Mesenchymal stem cell (in vitro differentiated cells and primary cell): ENCODE results near the gene PROSER1.

Experiments
- DNase-seq: peaks from one replicate; pipeline ENCODE4 v3.0.0-alpha.2; 2013
- H2AFZ ChIP-seq: one replicate; pipeline ENCODE4 v1.6.1; 2013; ENCODE audit warnings: low read depth, mild to moderate bottlenecking, control low read depth, inconsistent platforms, low read length, moderate library complexity
- H2AK5ac ChIP-seq: 2 replicates; pipeline ENCODE4 v1.6.1; 2013; ENCODE audit warnings: low read length, moderate library complexity, mild to moderate bottlenecking, inconsistent platforms; ENCODE audit not compliant: severe bottlenecking
- H2BK120ac ChIP-seq: one replicate; pipeline ENCODE4 v1.6.1; 2013; ENCODE audit warnings: low read depth, mild to moderate bottlenecking, inconsistent platforms, low read length, moderate library complexity
- H2BK12ac ChIP-seq, 2 experiments: one replicate each; pipeline ENCODE4 v1.6.1; 2013; ENCODE audit warnings: inconsistent platforms in 2 of 2, low read length in 2 of 2, mild to moderate bottlenecking in 2 of 2, moderate library complexity in 2 of 2, control low read depth in 1 of 2
- H2BK15ac ChIP-seq: one replicate; pipeline ENCODE4 v1.6.1; 2013; ENCODE audit warnings: mild to moderate bottlenecking, low read depth, inconsistent platforms; ENCODE audit not compliant: poor library complexity, severe bottlenecking
- H2BK5ac ChIP-seq: 2 replicates; pipeline ENCODE4 v1.6.1; 2013; ENCODE audit warnings: low read depth, mild to moderate bottlenecking, low read length, control low read depth, inconsistent platforms; ENCODE audit not compliant: poor library complexity, severe bottlenecking
- H3K14ac ChIP-seq, 2 experiments: one replicate each; pipeline ENCODE4 v1.6.1; 2013; ENCODE audit warnings: inconsistent platforms in 2 of 2, low read length in 2 of 2, control low read depth in 1 of 2, mild to moderate bottlenecking in 1 of 2, moderate library complexity in 1 of 2
- H3K18ac ChIP-seq, 2 experiments: one replicate each; pipeline ENCODE4 v1.6.1; 2013; ENCODE audit warnings: inconsistent platforms in 2 of 2, low read length in 2 of 2, control low read depth in 1 of 2, low read depth in 1 of 2, mild to moderate bottlenecking in 1 of 2
- H3K23ac ChIP-seq, 2 experiments: one replicate each; pipeline ENCODE4 v1.6.1; 2013; ENCODE audit warnings: inconsistent platforms in 2 of 2, low read length in 2 of 2, mild to moderate bottlenecking in 2 of 2, moderate library complexity in 2 of 2, control low read depth in 1 of 2
- H3K27ac ChIP-seq: 2 replicates; pipeline ENCODE4 v1.5.1; 2013; ENCODE audit warnings: mild to moderate bottlenecking, moderate library complexity, low read length, control low read depth, inconsistent platforms; ENCODE audit not compliant: poor library complexity, severe bottlenecking
- H3K27me3 ChIP-seq, 2 experiments: 2 replicates each; pipeline versions ENCODE4 v1.6.1 to v1.7.0; 2013; ENCODE audit warnings: low read length in 2 of 2, mild to moderate bottlenecking in 2 of 2, moderate library complexity in 2 of 2, control low read depth in 1 of 2, inconsistent platforms in 1 of 2; ENCODE audit not compliant: control insufficient read depth in 1 of 2, insufficient read depth in 1 of 2
- H3K36me3 ChIP-seq, 2 experiments: 2 replicates each; pipeline versions ENCODE4 v1.6.1 to v1.7.0; 2013; ENCODE audit warnings: low read length in 2 of 2, control low read depth in 1 of 2, inconsistent platforms in 1 of 2, low read depth in 1 of 2, mild to moderate bottlenecking in 1 of 2; ENCODE audit not compliant: insufficient read depth in 2 of 2, control insufficient read depth in 1 of 2
- H3K4ac ChIP-seq, 2 experiments: one replicate each; pipeline ENCODE4 v1.6.1; 2013; ENCODE audit warnings: inconsistent platforms in 2 of 2, low read length in 2 of 2, mild to moderate bottlenecking in 2 of 2, moderate library complexity in 2 of 2, control low read depth in 1 of 2, low read depth in 1 of 2
- H3K4me1 ChIP-seq: 2 replicates; pipeline ENCODE4 v1.6.1; 2013; ENCODE audit warnings: low read depth, low read length, control low read depth; ENCODE audit not compliant: control insufficient read depth, insufficient read depth
- H3K4me2 ChIP-seq: 2 replicates; pipeline ENCODE4 v1.6.1; 2013; ENCODE audit warnings: low read length, mild to moderate bottlenecking, inconsistent platforms; ENCODE audit not compliant: poor library complexity, severe bottlenecking
- H3K4me3 ChIP-seq, 2 experiments: 2 replicates each; pipeline versions ENCODE4 v1.5.1 to v1.7.0; 2013; ENCODE audit warnings: low read length in 2 of 2, mild to moderate bottlenecking in 2 of 2, control low read depth in 1 of 2, low read depth in 1 of 2; ENCODE audit not compliant: insufficient read depth in 1 of 2
- H3K79me1 ChIP-seq: replicated peaks from 2 replicates; pipeline ENCODE4 v1.6.1; 2013; ENCODE audit warnings: mild to moderate bottlenecking, control low read depth, low read length, inconsistent platforms; ENCODE audit not compliant: poor library complexity, severe bottlenecking
- H3K9ac ChIP-seq: 2 replicates; pipeline ENCODE4 v1.7.0; 2013; ENCODE audit warnings: mild to moderate bottlenecking, low read length, moderate library complexity
- H3K9me3 ChIP-seq: 2 replicates; pipeline ENCODE4 v1.7.0; 2013; ENCODE audit warnings: mild to moderate bottlenecking, low read length; ENCODE audit not compliant: control insufficient read depth
- H4K8ac ChIP-seq: one replicate; pipeline ENCODE4 v1.6.1; 2013; ENCODE audit warnings: inconsistent platforms, mild to moderate bottlenecking, low read length, moderate library complexity
- H4K91ac ChIP-seq: one replicate; pipeline ENCODE4 v1.6.1; 2013; ENCODE audit warnings: mild to moderate bottlenecking, low read length, inconsistent platforms
- WGBS: methylation state at CpG from one replicate; pipeline ENCODE4 v1.1.7; 2013; ENCODE audit warnings: mixed read lengths; 5-methylcytosine and 5-hydroxymethylcytosine counted together

Gene PROSER1

DNA sequence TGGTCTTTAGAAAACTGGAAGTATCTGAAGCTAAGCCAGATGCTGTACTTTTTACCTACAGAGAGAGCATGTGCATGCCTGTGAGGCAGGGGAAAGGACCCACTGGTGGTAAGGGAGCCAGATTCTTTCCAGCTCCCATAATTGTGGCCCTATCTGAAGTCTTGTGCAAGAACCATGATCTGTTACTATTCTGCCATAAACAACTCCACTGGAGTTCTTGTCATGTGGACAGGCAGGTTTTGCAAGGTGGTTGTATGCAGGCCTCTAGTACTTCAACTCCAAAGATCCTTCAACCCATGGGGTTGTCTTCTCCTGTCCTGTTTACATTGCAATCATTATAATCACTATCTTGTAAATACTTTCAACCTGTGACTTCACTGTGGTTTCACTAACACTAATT lies 14.1 kb downstream of the PROSER1 start:
- H2BK120ac ChIP-seq, result no peak overlapping the region
- no peak overlapping the region for H4K91ac ChIP-seq
- no peak overlapping the region for H3K4me3 ChIP-seq
- H3K23ac ChIP-seq, result no peak overlapping the region
- H4K8ac ChIP-seq, result no peak overlapping the region
- H2AK5ac ChIP-seq, result no peak overlapping the region
- H3K18ac ChIP-seq, result no peak overlapping the region
- H3K4me1 ChIP-seq, result no peaks in the 10 kb centered on the region
- H2BK5ac ChIP-seq, result no peak overlapping the region
- no peak overlapping the region for H3K27ac ChIP-seq
- no peaks in the 10 kb centered on the region for H3K27me3 ChIP-seq
- H3K9ac ChIP-seq, result no peak overlapping the region
- no peak overlapping the region for H2BK12ac ChIP-seq
- H3K14ac ChIP-seq, result no peak overlapping the region
- H2BK15ac ChIP-seq, result no peak overlapping the region
- peaks cover 11% of the 10 kb centered on the region for H3K79me1 ChIP-seq
- peaks cover 10 to 89% of the 10 kb centered on the region in 2 experiments for H3K36me3 ChIP-seq
- H3K4me2 ChIP-seq, result no peak overlapping the region
- H2AFZ ChIP-seq, result no peak overlapping the region
- no peak overlapping the region for H3K4ac ChIP-seq
- peak; percentile 84 for DNase-seq
- H3K9me3 ChIP-seq, result no peaks in the 10 kb centered on the region

DNA sequence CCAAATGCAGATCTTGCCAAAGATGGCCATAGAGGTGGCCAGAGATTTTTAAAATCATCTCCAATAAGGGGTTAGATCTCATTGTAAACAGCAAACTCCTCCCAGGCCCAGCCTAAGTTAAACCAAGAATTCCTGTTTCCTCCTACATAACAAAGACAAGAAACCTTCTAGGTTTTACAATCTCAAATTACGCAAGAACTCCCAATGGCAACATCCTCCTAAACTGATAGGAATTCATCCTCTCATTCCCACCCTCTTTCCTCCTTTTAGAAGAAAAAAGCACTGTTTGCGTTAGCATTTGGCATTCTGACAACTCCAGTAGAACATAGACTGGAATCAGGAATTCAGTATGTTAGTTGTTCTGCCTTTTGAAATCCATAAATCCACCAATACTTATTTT lies 14.6 kb downstream of the PROSER1 start:
- Histone ChIP-seq H3K4ac (no peak overlapping the region), H4K91ac (no peak overlapping the region), H2AFZ (no peak overlapping the region), H3K23ac (no peak overlapping the region), H3K4me3 (no peak overlapping the region), H3K9ac (no peak overlapping the region), H3K27me3 (no peaks in the 10 kb centered on the region), H3K36me3 (peaks cover 10 to 85% of the 10 kb centered on the region in 2 experiments), H4K8ac (no peak overlapping the region), H2BK120ac (no peak overlapping the region), H2BK15ac (no peak overlapping the region), H3K4me1 (no peaks in the 10 kb centered on the region), H3K4me2 (no peak overlapping the region), H3K9me3 (no peaks in the 10 kb centered on the region), H3K27ac (no peak overlapping the region), H2AK5ac (no peak overlapping the region), H2BK12ac (no peak overlapping the region), H3K79me1 (peaks cover 11% of the 10 kb centered on the region), H3K18ac (no peak overlapping the region), H3K14ac (no peak overlapping the region), H2BK5ac (no peak overlapping the region)
- WGBS, result 100% methylated on average over 2 of the region's 2 CpGs
- DNase-seq, result peak; percentile 66

DNA sequence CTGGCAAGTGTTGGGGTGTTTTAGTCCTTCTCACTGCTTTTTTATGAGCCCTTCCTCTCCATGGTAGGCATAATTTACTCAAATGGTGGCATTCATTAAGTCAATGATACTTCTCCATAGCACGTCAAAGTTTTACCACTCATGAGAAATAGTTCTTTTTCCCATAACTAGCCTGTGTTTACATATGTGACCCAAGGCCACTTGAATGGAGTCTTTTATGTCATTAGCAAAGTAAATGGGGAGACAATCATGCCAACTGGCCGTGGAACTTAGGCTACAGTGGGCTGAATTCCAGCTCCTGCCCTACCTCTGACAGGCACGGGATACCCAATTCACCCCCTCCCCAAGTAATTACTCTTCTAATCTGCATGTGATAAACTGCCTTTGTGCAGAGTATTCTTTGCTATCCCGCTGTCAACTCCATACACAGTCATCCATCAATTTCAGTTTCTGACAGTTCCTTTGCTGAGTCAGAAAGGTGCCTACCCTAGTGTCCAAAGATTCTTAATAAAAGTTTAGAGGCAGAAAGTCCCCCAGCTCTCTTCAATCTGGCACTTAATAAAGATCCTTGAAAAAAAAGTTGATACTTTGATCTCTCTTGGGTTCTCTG lies 16.9 kb downstream of the PROSER1 start:
- Histone ChIP-seq H3K14ac (no peak overlapping the region), H3K79me1 (peaks cover 10% of the 10 kb centered on the region), H3K4me2 (no peak overlapping the region), H3K18ac (no peak overlapping the region), H3K4ac (no peak overlapping the region), H3K9ac (no peak overlapping the region), H4K91ac (no peak overlapping the region), H3K4me1 (no peaks in the 10 kb centered on the region), H2AFZ (no peak overlapping the region), H2BK5ac (no peak overlapping the region), H3K23ac (no peak overlapping the region), H3K27ac (no peak overlapping the region), H2AK5ac (no peak overlapping the region), H3K27me3 (no peaks in the 10 kb centered on the region), H2BK15ac (no peak overlapping the region), H4K8ac (no peak overlapping the region), H3K4me3 (no peak overlapping the region), H3K9me3 (no peaks in the 10 kb centered on the region), H3K36me3 (peaks cover 10 to 83% of the 10 kb centered on the region in 2 experiments), H2BK120ac (no peak overlapping the region), H2BK12ac (no peak overlapping the region)
- 97% methylated on average over 4 of the region's 4 CpGs for WGBS
- DNase-seq, result no peak

DNA sequence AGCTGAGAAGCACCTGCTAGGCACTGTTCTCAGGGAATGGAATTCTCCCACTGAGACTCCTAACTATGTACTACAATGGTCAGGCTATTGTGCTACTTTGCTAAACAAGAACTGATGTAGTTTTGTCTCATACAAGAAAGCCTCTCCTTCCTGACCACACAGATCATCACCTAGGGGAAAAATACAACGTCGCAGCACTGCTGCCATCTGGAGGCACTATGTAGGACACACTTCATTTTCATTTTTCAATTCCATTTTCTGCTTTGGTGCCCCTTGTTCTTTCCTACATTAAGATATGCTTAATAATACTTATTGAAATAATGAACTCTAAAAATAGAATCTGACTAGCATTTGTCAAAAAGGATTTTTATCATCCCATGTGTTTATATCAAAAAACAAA lies 21.1 kb downstream of the PROSER1 start:
- Histone ChIP-seq H3K9ac (no peak overlapping the region), H2BK120ac (no peak overlapping the region), H2BK12ac (no peak overlapping the region), H4K91ac (no peak overlapping the region), H3K27me3 (no peaks in the 10 kb centered on the region), H3K4me1 (peaks cover 1% of the 10 kb centered on the region), H2AFZ (no peak overlapping the region), H3K14ac (no peak overlapping the region), H3K36me3 (peaks cover 24 to 83% of the 10 kb centered on the region in 2 experiments), H3K4me2 (no peak overlapping the region), H3K18ac (no peak overlapping the region), H2BK15ac (no peak overlapping the region), H3K4me3 (no peak overlapping the region), H2AK5ac (no peak overlapping the region), H4K8ac (no peak overlapping the region), H2BK5ac (no peak overlapping the region), H3K23ac (no peak overlapping the region), H3K9me3 (no peaks in the 10 kb centered on the region), H3K79me1 (peaks cover 14% of the 10 kb centered on the region), H3K27ac (no peak overlapping the region), H3K4ac (no peak overlapping the region)
- WGBS, result 81% methylated on average over 2 of the region's 2 CpGs
- peak; percentile 30 for DNase-seq
